Fibroblast of peridontal ligament (primary cell): Measurements from ENCODE around the gene ZFP57.

Source experiments
- DNase-seq: peaks from one replicate; pipeline ENCODE4 v3.0.0-alpha.2; 2010; ENCODE audit errors: extremely low read depth

The ZFP57 gene

GRCh38 chr6:29680904-29681303 is at the start of gene ZFP57:
Gene ZFP57 (minus strand): TSS chr6:29681152. CDS start chr6:29677003, 4,149 bp downstream.
- DNase-seq: no peak

DNA sequence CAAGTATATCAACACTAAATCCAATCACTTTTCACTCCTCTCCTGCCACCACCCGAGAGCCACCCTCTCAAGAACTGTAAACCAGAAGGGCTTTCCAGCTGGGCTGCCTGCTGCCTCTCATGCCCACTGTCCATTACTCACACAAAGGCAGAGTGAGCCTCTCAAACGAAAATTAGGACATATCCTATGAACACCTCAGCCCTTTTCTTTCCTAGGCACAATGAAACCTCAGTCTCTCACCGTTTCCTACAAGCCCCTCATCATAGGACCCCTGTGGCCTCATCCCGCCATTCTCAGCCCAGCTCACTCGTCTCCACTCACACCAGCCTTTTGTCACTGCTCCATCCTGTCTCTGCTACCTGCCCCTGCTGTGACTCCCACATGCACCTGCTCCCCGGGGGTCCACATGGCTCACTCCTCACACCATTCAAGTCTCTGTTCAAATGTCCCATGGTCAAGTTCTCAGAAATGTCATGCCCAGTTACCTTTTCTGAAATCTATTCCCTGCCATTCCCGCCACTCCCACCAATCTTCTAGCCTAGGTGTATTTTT is 49.7 kb upstream of the ZFP57 start:
- DNase-seq: no peak

DNA sequence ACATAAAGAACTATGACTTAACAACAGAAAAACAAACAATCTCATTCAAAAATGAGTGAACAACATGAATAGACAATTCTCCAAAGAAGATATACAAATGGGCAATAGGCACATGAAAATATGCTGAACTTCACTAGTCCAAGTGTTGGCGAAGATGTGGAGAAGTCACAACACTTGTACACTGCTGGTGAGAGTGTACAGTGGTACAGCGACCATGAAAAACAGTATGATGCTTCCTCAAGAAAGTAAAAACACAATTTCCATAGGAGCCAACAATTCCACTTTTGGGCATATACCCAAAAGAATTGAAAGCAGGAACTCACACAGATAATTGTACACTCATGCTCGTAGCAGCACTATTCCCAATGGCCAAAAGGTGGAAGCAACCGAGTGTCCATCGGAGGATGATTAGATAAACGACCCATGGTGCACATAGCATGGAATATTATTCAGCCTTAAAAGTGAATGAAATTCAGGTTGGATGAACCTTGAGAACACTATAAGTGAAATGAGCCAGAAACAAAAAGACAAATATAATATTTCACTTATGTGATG is 48.9 kb upstream of the ZFP57 start:
- no peak for DNase-seq

- DNase-seq: no peak
These were observed 47.9 kb upstream of the ZFP57 start for GRCh38 chr6:29728875-29729270.

DNA sequence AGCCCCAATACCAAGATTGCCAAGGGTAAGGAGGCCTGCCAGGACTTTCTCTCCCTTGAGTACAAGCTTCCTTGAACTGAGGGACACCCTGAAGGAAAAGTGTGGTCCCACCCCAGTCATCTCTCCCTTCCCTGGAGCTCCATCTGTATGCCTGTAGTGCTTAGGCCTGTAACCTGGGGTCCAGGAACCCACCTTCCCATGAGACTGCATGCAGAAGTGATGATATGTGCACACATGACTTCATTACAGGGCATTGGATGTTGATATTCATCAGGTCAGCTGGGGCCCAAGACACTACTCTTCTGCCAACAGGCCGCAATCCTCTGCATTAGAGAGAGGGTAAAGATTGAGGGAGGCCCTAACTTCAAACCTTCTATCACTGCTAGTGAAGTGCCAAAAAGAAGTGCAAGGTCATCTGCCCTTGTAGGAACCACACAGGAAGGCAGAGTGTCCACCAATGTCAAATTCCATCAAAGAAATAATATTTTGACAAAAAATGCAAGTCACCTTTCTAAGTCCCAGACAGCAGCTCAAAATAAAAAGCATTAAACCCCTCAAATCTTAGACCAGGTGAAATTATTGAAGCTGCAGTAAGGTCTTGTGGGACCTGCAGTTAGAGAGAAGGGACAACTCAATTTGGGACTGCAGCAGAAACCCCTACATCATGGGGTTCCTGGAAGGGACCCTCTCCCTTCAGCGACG is 47.4 kb upstream of the ZFP57 start:
- DNase-seq: no peak

GRCh38 chr6:29727637-29728036 is 46.7 kb upstream of the ZFP57 start:
- no peak for DNase-seq

DNA sequence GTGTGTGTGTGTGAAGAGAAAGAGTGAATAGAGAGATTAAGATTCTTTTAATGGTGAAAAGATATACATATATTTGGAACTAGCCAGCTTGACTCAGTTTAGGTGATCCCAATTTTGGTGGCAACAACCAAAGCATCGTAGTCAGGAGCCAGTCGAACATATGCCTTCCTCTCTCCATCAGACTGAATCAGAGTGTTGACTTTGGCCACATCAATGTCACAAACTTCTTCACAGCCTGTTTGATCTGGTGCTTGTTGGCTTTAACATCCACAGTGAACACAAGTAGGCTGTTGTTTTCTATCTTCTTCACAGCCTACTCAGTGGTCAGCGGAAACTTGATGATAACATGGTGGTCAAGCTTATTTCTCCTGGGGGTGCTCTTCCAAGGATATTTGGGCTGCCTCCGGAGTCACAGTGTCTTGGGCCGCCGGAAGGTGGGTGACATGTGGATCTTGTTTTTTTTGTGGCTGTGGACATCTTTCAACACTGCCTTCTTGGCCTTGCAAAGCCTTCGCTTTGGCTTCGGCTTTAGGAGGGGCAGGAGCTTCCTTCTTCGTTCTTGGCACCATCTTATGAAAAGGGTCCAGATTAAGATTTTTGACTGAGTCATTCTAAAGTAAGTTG is 45.7 kb upstream of the ZFP57 start:
- DNase-seq: no peak

DNA sequence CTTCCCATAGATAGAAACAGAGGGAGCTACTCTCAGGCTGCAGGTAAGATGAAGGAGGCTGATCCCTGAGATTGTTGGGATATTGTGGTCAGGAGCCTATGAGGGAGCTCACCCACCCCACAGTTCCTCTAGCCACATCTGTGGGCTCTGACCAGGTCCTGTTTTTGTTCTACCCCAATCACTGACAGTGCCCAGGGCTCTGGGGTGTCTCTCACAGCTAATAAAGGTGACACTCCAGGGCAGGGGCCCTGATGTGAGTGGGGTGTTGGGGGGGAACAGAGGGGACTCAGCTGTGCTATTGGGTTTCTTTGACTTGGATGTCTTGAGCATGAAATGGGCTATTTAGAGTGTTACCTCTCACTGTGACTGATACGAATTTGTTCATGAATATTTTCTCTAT is 45.0 kb upstream of the ZFP57 start:
- DNase-seq: no peak

- DNase-seq: no peak
These were observed 44.3 kb upstream of the ZFP57 start for GRCh38 chr6:29724937-29725869.

DNA sequence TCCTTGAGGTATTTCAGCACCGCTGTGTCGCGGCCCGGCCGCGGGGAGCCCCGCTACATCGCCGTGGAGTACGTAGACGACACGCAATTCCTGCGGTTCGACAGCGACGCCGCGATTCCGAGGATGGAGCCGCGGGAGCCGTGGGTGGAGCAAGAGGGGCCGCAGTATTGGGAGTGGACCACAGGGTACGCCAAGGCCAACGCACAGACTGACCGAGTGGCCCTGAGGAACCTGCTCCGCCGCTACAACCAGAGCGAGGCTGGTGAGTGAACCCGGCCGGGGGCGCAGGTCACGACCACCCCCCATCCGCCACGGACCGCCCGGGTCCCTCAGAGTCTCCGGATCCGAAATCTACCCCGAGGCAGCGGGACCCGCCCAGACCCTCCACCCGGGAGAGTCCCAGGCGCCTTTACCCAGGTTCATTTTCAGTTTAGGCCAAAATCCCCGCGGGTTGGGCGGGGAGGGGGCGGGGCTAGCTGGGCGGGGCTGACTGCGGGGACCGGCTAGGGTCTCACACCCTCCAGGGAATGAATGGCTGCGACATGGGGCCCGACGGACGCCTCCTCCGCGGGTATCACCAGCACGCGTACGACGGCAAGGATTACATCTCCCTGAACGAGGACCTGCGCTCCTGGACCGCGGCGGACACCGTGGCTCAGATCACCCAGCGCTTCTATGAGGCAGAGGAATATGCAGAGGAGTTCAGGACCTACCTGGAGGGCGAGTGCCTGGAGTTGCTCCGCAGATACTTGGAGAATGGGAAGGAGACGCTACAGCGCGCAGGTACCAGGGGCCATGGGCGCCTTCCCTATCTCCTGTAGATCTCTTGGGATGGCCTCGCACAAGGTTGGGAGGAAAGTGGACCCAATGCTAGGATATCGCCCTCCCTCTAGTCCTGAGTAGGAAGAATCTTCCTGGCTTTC is 43.0 kb upstream of the ZFP57 start:
- DNase-seq: no peak

- DNase-seq: peak; percentile 84
These were observed 42.3 kb upstream of the ZFP57 start, which contains the start of gene HLA-F for GRCh38 chr6:29723262-29723665. Gene HLA-F (plus strand): TSS chr6:29723434. CDS start chr6:29723464, 30 bp downstream.

DNA sequence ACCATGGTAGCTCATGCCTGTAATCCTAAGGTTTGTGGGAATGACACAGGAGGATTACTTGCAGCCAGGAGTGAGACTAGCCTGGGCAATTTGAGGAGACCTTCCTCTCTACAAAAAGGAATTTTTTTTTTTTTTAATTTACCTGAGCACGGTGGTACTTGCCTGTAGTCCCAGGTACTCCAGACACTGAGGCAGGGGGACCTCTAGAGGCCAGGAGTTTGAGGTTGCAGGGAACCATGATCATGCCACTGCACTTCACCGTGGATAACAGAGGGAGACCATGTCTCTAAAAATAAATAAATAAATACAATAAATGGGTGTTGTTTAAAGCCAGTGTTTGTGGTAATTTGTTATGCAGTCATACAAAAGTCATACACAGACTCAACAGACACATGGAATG is 39.9 kb upstream of the ZFP57 start:
- DNase-seq: no peak

GRCh38 chr6:29710281-29710941 is 29.5 kb upstream of the ZFP57 start:
- no peak for DNase-seq

GRCh38 chr6:29709188-29709587 is 28.2 kb upstream of the ZFP57 start:
- no peak for DNase-seq

DNA sequence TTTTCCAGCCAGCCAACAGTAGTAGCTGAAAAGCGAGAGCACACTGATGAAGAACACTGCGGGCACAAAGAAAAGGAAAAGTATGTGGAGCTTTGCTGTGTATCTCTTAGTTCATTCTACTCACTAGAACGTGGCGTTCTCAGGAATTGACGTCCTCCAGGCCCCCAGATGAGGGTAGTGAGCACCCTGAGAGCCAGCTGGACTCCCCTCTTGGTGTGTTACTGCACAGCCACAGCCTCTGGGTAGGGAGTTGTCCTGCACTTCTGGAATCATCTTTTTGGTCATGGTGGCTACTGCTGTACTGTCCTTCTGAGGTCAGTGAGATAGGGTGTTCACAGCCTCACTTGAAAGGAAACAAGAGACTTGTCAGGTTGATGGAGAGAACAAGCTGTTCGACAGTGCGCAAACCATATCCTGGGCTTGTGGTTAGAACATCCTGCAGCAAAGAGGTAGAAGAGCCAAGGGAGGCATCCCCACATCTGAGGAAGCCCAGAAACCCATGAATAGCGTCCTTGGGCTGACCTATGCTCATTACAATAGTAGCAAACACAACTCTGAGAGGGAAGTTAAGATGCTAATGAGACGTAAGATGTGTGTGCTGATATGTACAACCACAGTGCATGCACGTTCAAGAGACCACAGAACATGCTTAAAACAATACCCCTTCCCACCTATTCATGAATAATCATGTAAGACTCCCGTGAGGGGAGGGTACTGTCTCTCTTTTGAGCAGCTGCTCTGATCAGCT is 27.7 kb upstream of the ZFP57 start:
- no peak for DNase-seq

GRCh38 chr6:29705389-29706231 is 24.7 kb upstream of the ZFP57 start:
- peak; percentile 69 for DNase-seq

DNA sequence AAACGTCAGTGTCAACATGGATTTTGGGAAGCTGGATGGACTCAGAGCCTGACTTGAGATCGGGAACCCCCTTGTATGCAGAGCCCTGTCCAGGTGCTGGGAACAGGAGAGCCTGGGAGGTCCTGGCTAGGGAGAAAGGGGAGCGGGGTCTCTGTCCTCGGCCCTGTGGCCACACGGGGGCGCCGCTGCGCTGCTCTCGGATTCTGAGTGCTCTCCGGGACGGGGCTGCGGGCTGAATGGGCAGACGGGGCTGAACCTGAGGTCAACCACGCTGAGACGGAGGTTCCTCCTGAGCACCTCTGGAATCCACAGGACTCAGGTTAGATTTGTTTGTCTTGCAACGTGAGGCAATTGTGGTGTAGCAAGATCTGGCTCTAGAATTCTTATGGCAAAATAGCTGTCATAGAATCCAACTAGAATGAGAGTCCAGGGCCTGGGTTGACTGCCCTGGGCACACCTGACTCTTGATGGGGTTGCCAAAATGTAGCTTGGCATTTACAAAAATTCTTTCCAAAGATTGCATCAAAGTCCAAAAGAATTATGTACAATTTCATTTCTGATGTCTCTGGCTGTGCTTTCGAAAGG is 21.7 kb upstream of the ZFP57 start:
- peak; percentile 13 for DNase-seq
